GM12878 (cell line): Measurements from ENCODE around the gene HLA-F. TPM values are rescaled to one million over a fixed set of nuclear protein-coding genes. Genes with fewer than 3 reads are reported as not detected.

ENCODE experiments used
- ATAC-seq: fragments of 200-7000 bp; cut with Tn5 transposase; 3 replicates; pipeline ENCODE4 v1.9.1; 2020; ENCODE audit warnings: mild to moderate bottlenecking, moderate library complexity
- BruUV-seq: library from RNA; stranded (reverse); fragments of 400-500 nt; replicated peaks from 2 replicates; lab custom pipeline; 2021; lab: Mats Ljungman, UMichigan
- CTCF ChIA-PET: fragments of 300-600 bp; sonication (Branson Sonifier 250); formaldehyde crosslinking; extraction: SDS; loops from one replicate; lab custom pipeline; 2021; ENCODE audit warnings: inconsistent platforms; lab: Yijun Ruan, JAX
- POLR2A ChIA-PET: fragments of 350-600 bp; formaldehyde crosslinking; extraction: SDS; loops from one replicate; lab custom pipeline; 2021; ENCODE audit warnings: inconsistent platforms; lab: Charles Lee
- RAD21 ChIA-PET: fragments of 300-600 bp; sonication (Branson Sonifier 250); formaldehyde crosslinking; loops from one replicate; lab custom pipeline; 2023; ENCODE audit warnings: antibody characterized with exemption; ENCODE audit not compliant: unreplicated experiment; lab: Charles Lee
- SMC1A ChIA-PET: fragments of 300-600 bp; sonication (Branson Sonifier 250); formaldehyde crosslinking; loops from one replicate; lab custom pipeline; 2023; ENCODE audit not compliant: unreplicated experiment, uncharacterized antibody; lab: Charles Lee
- DNase-seq: peaks from one replicate; pipeline ENCODE4 v3.0.0-alpha.2; 2011; ENCODE audit warnings: low read depth, low spot score
- FAIRE-seq: peaks from 3 replicates; lab custom pipeline; 2011; peaks lifted over from hg19 to GRCh38; lab: Jason Lieb, UNC
- H2AFZ ChIP-seq: 2 replicates; pipeline ENCODE4 v1.6.0; 2011; ENCODE audit warnings: low read depth, low read length, control low read depth; ENCODE audit not compliant: control insufficient read depth
- H3K27ac ChIP-seq: 2 replicates; pipeline ENCODE4 v1.5.1; 2011; ENCODE audit warnings: control low read depth; ENCODE audit not compliant: control insufficient read depth, insufficient read depth
- H3K27me3 ChIP-seq, 2 experiments: replicated peaks in 1 of 2; 2 replicates each; pipeline versions ENCODE4 v1.6.0 to v1.6.1; 2011; ENCODE audit warnings: low read length in 1 of 2; ENCODE audit not compliant: control insufficient read depth in 2 of 2, insufficient read depth in 2 of 2
- H3K36me3 ChIP-seq, 2 experiments: 2 replicates each; pipeline ENCODE4 v1.5.1; 2011; ENCODE audit warnings: low read length in 1 of 2; ENCODE audit not compliant: control insufficient read depth in 2 of 2, insufficient read depth in 2 of 2
- H3K4me1 ChIP-seq: 2 replicates; pipeline ENCODE4 v1.6.1; 2011; ENCODE audit warnings: mild to moderate bottlenecking, low read length, moderate library complexity, mixed read lengths; ENCODE audit not compliant: control insufficient read depth, insufficient read depth
- H3K4me2 ChIP-seq: 2 replicates; pipeline ENCODE4 v1.6.0; 2011; ENCODE audit warnings: control low read depth; ENCODE audit not compliant: control insufficient read depth, insufficient read depth
- H3K4me3 ChIP-seq: fragments of 200-600 bp; sonication (generic); 2 replicates; pipeline ENCODE4 v1.5.1; 2016
- H3K79me2 ChIP-seq: 2 replicates; pipeline ENCODE4 v1.6.0; 2011; ENCODE audit warnings: low read length; ENCODE audit not compliant: control insufficient read depth, insufficient read depth
- H3K9ac ChIP-seq: 2 replicates; pipeline ENCODE4 v1.8.0; 2011; ENCODE audit warnings: low read length, control low read depth, mixed read lengths; ENCODE audit not compliant: control insufficient read depth, insufficient read depth
- H3K9me3 ChIP-seq: replicated peaks from 3 replicates; pipeline ENCODE4 v1.5.1; 2011; ENCODE audit warnings: mild to moderate bottlenecking, low read length; ENCODE audit not compliant: control insufficient read depth, insufficient read depth
- H4K20me1 ChIP-seq: 2 replicates; pipeline ENCODE4 v1.6.0; 2011; ENCODE audit not compliant: control insufficient read depth, insufficient read depth
- ASH2L ChIP-seq: fragments of 300-600, 200-600 bp; sonication (generic); IDR thresholded peaks from 2 replicates; pipeline ENCODE4 v1.6.1; 2017; ENCODE audit warnings: low read depth, mild to moderate bottlenecking, borderline replicate concordance
- BHLHE40 ChIP-seq, 2 experiments: fragments of 450-650 bp in 1 of 2; IDR thresholded peaks; 2 replicates each; pipeline ENCODE4 v1.6.1; 2011 to 2017; ENCODE audit warnings: low read depth in 2 of 2, borderline replicate concordance in 1 of 2, improper control_type of control experiment in 1 of 2, low read length in 1 of 2, mild to moderate bottlenecking in 1 of 2
- CTCF ChIP-seq, 3 experiments: IDR thresholded peaks in 2 of 3; conservative IDR thresholded peaks in 1 of 3; 2 replicates each; pipeline ENCODE4 v1.5.1; 2011; ENCODE audit warnings: low read depth in 3 of 3, low read length in 3 of 3, mild to moderate bottlenecking in 3 of 3, control low read depth in 2 of 3, moderate library complexity in 2 of 3, inconsistent platforms in 1 of 3, mixed read lengths in 1 of 3; ENCODE audit not compliant: control insufficient read depth in 2 of 3, insufficient read depth in 1 of 3; ENCODE audit errors: extremely low read depth in 1 of 3
- ELK1 ChIP-seq: IDR thresholded peaks from 2 replicates; pipeline ENCODE4 v1.6.1; 2012; ENCODE audit warnings: low read depth, low read length, improper control_type of control experiment
- HDAC2 ChIP-seq: fragments of 200-600 bp; sonication (generic); IDR thresholded peaks from 2 replicates; pipeline ENCODE4 v1.6.1; 2017
- JUND ChIP-seq: IDR thresholded peaks from 2 replicates; pipeline ENCODE4 v1.6.1; 2012; ENCODE audit warnings: low read depth, mild to moderate bottlenecking, low read length, improper control_type of control experiment, moderate library complexity
- LARP7 ChIP-seq: fragments of 450-650 bp; IDR thresholded peaks from 2 replicates; pipeline ENCODE4 v1.6.1; 2017; ENCODE audit warnings: mild to moderate bottlenecking
- MEF2A ChIP-seq: IDR thresholded peaks from 2 replicates; pipeline ENCODE4 v1.6.1; 2011; ENCODE audit warnings: low read depth, mild to moderate bottlenecking, low read length, moderate library complexity; ENCODE audit not compliant: insufficient read depth
- MXI1 ChIP-seq: fragments of 150-350 bp; IDR thresholded peaks from 2 replicates; pipeline ENCODE4 v1.6.1; 2011; ENCODE audit warnings: low read depth, mild to moderate bottlenecking, inconsistent platforms, low read length, improper control_type of control experiment
- NR2C1 ChIP-seq: fragments of 450-650 bp; IDR thresholded peaks from 2 replicates; pipeline ENCODE4 v1.6.1; 2017; ENCODE audit warnings: antibody characterized with exemption, mild to moderate bottlenecking, moderate library complexity
- RAD21 ChIP-seq: IDR thresholded peaks from 2 replicates; pipeline ENCODE4 v1.6.1; 2011; ENCODE audit warnings: mild to moderate bottlenecking, low read depth, low read length, moderate library complexity; ENCODE audit not compliant: insufficient read depth
- RAD51 ChIP-seq: fragments of 450-650 bp; IDR thresholded peaks from 2 replicates; pipeline ENCODE4 v1.6.1; 2016; ENCODE audit warnings: moderate library complexity, mild to moderate bottlenecking, inconsistent platforms
- RELB ChIP-seq: fragments of 450-650 bp; IDR thresholded peaks from 2 replicates; pipeline ENCODE4 v1.6.1; 2017; ENCODE audit warnings: low read depth, mild to moderate bottlenecking, moderate library complexity
- SIN3A ChIP-seq: IDR thresholded peaks from 2 replicates; pipeline ENCODE4 v1.6.1; 2012; ENCODE audit warnings: low read depth, low read length, improper control_type of control experiment
- SMC3 ChIP-seq: IDR thresholded peaks from 2 replicates; pipeline ENCODE4 v1.6.1; 2011; ENCODE audit warnings: low read length, improper control_type of control experiment, borderline replicate concordance
- TARDBP ChIP-seq: IDR thresholded peaks from 2 replicates; pipeline ENCODE4 v1.6.1; 2016; ENCODE audit warnings: borderline replicate concordance
- TCF12 ChIP-seq: IDR thresholded peaks from 2 replicates; pipeline ENCODE4 v1.6.1; 2011; ENCODE audit warnings: low read depth, mild to moderate bottlenecking, low read length
- TCF7 ChIP-seq: IDR thresholded peaks from 2 replicates; pipeline ENCODE4 v1.6.1; 2014; ENCODE audit warnings: antibody characterized with exemption, borderline replicate concordance
- ZNF24 ChIP-seq: fragments of 450-650 bp; IDR thresholded peaks from 2 replicates; pipeline ENCODE4 v1.6.1; 2017; ENCODE audit warnings: antibody characterized with exemption, mild to moderate bottlenecking
- WGBS: methylation state at CpG from one replicate; pipeline ENCODE4 v1.1.6; 2016; ENCODE audit warnings: low lambda C conversion rate; ENCODE audit not compliant: insufficient replicate concordance, insufficient coverage; ENCODE audit errors: missing lambda C conversion rate; 5-methylcytosine and 5-hydroxymethylcytosine counted together
- in situ Hi-C: fragments of 300-500 bp; cut with MboI; formaldehyde crosslinking; loops from 9 replicates; pipeline ENCODE4 v1.14.3; 2018; ENCODE audit warnings: mixed read lengths
- intact Hi-C: fragments of 100-400 bp; cut with micrococcal nuclease; formaldehyde crosslinking; loops from one replicate; pipeline ENCODE4 v1.14.2; 2022; ENCODE audit not compliant: unreplicated experiment
- polyA plus RNA-seq, 11 experiments: library from polyadenylated mRNA; depleted of rRNA in 4 of 11; unstranded in 6 of 11; stranded (reverse) in 5 of 11; fragments of >200 nt; fragmentation: Nextera tagmentation in 4 of 11; fragmentation: Illumina TruSeq in 1 of 11; extraction: Ambion mirVana in 4 of 11; extraction: Trizol in 1 of 11; gene quantifications; 1 replicate in 1 of 11; 2 replicates in 10 of 11; pipeline versions ENCODE4 v1.2.1 to v1.2.3, GENCODE V29; 2011 to 2016; ENCODE audit warnings: inconsistent platforms in 2 of 11, missing spikeins in 2 of 11, low read depth in 1 of 11
- total RNA-seq, 4 experiments: library from RNA; depleted of rRNA in 3 of 4; stranded (reverse); fragments of >200 nt in 3 of 4; fragmentation: Illumina TruSeq in 1 of 4; extraction: Trizol in 1 of 4; gene quantifications; 2 replicates each; pipeline versions ENCODE4 v1.2.1 to v1.2.3, GENCODE V29; 2013 to 2021

Gene HLA-F
- total and polyA plus RNA-seq, 10 of the 15 experiments (the other 5 are each of a cell fraction or from before 2014, with no cell fraction given), result 30.1 to 342 (median 145) TPM

- no TSS peak for BruUV-seq
- no peaks in the 10 kb centered on the region for H3K79me2 ChIP-seq
- ChIA-PET RAD21 (interaction anchor here (0.7 to 2.1 kb wide), 4 partner anchors 20 to 49 kb away, joined by 3 to 11 read pairs (median 6); no protein-coding TSS in a partner anchor), POLR2A (interaction anchor here (1.0 kb wide), 1 partner anchor 46 kb away, joined by 4 read pairs; no protein-coding TSS in a partner anchor), SMC1A (interaction anchor here (0.8 to 1.7 kb wide), 4 partner anchors 12 to 48 kb away, joined by 3 to 8 read pairs (median 4); no protein-coding TSS in a partner anchor), CTCF (interaction anchor here (0.6 to 3.9 kb wide), 21 partner anchors 12 to 152 kb away, joined by 3 to 39 read pairs (median 4); no protein-coding TSS in a partner anchor)
- FAIRE-seq (no peak), ATAC-seq (peak; percentile 74), DNase-seq (no peak)
- H3K36me3 ChIP-seq, result no peaks in the 10 kb centered on the region
- H3K27ac ChIP-seq, result no peak overlapping the region
- H2AFZ ChIP-seq, result no peak overlapping the region
- no peak overlapping the region for H3K4me2 ChIP-seq
- no peaks in the 10 kb centered on the region for H3K9me3 ChIP-seq
- no peaks in the 10 kb centered on the region for H3K4me1 ChIP-seq
- no peak overlapping the region for H3K4me3 ChIP-seq
- WGBS, result 40% methylated on average over 10 of the region's 10 CpGs
- no peaks in the 10 kb centered on the region for H4K20me1 ChIP-seq
- intact Hi-C loops (loop anchor here (2.0 kb wide), 1 partner anchor 46 kb away; no protein-coding TSS in a partner anchor), in situ Hi-C loops (no loop called here)
- no peaks in the 10 kb centered on the region; a peak in 1 of 4 replicates for H3K27me3 ChIP-seq
- no peak overlapping the region for H3K9ac ChIP-seq
- TF ChIP-seq NR2C1 (no peak), MEF2A (no peak), SIN3A (no peak), ZNF24 (no peak), JUND (no peak), ASH2L (no peak), SMC3 (peak; percentile 38; the same call in 1 of the 2 replicates), TARDBP (no peak), BHLHE40 (IDR thresholded peaks at IDR 0.05; ENCODE audit: borderline replicate concordance in 1 of 2, low read depth in 2 of 2, low read length in 1 of 2) (no peak), RAD21 (peak; percentile 38; the same call in 1 of the 2 replicates), RELB (no peak), CTCF (IDR thresholded peaks at IDR 0.05 in 2 of 3, conservative IDR thresholded peaks at IDR 0.05 in 1 of 3; ENCODE audit: control insufficient read depth in 2 of 3, extremely low read depth in 1 of 3, insufficient read depth in 1 of 3, low read depth in 3 of 3, low read length in 3 of 3) (peak; percentile 37 to 64 (median 61)), LARP7 (no peak), TCF12 (no peak), RAD51 (no peak), HDAC2 (no peak), TCF7 (no peak), ELK1 (no peak), MXI1 (no peak)
Measured at GRCh38 chr6:29696147-29697125, 26.8 kb upstream of the HLA-F start.
